Activated CD4-positive, alpha-beta memory T cell treated with anti-CD3 and anti-CD28 coated beads for 36 hours (primary cell): ENCODE measurements around the gene LINGO3. TPM values are rescaled to one million over a fixed set of nuclear protein-coding genes. Genes with fewer than 3 reads are reported as not detected.

Experiments used
- total RNA-seq, 2 experiments: library from RNA; stranded (reverse); gene quantifications; one replicate each; pipeline ENCODE4 v1.2.3, GENCODE V29; 2021

Gene LINGO3
- total RNA-seq, 2 experiments from 2014 or later, result 0.10 TPM; not detected in 1

Other genes with a start within 250 kb of the LINGO3 start
- gene MOB3A, start 211.8 kb downstream of the LINGO3 start, total RNA-seq, result 100 to 1,000 TPM; 117 to 122 TPM
- 10 to 100 TPM; 14.2 to 16.4 TPM for gene IZUMO4, start 211.2 kb downstream of the LINGO3 start, total RNA-seq
- 10 to 100 TPM; 84.6 to 89.1 TPM for gene AP3D1, start 156.6 kb downstream of the LINGO3 start, total RNA-seq
- 10 to 100 TPM; 50.2 to 53.7 TPM for gene DOT1L, start 144.2 kb downstream of the LINGO3 start, total RNA-seq
- gene PLEKHJ1, start 71.8 kb downstream of the LINGO3 start, total RNA-seq, result 10 to 100 TPM; 60.8 to 64.0 TPM
- gene SF3A2, start 71.3 kb downstream of the LINGO3 start, total RNA-seq, result 100 to 1,000 TPM; 123 to 134 TPM
- gene AMH, start 58.8 kb downstream of the LINGO3 start, total RNA-seq, result 1 to 10 TPM; 2.8 to 3.4 TPM
- gene JSRP1, start 51.7 kb downstream of the LINGO3 start, total RNA-seq, result 1 to 10 TPM in 1 of 2 experiments, under 1 TPM in 1; 0.56 to 1.2 TPM
- not detected for gene PEAK3, start 26.0 kb downstream of the LINGO3 start, total RNA-seq
- gene LSM7, start 20.4 kb upstream of the LINGO3 start, total RNA-seq, result 100 to 1,000 TPM; 137 to 144 TPM
- gene SPPL2B, start 20.5 kb upstream of the LINGO3 start, total RNA-seq, result 10 to 100 TPM; 43.8 TPM
- gene TMPRSS9, start 52.1 kb upstream of the LINGO3 start, total RNA-seq, result not detected
- gene TIMM13, start 119.4 kb upstream of the LINGO3 start, total RNA-seq, result 10 to 100 TPM; 69.0 to 72.0 TPM
- 100 to 1,000 TPM; 100 to 104 TPM for gene LMNB2, start 148.8 kb upstream of the LINGO3 start, total RNA-seq
- 10 to 100 TPM; 34.5 to 38.1 TPM for gene GADD45B, start 168.0 kb upstream of the LINGO3 start, total RNA-seq